ENCODE measurements around the gene SERGEF.

GRCh38 chr11:17776212-17776875 is 236.5 kb downstream of the SERGEF start:
- TF ChIP-seq CTCF (IDR thresholded peaks at IDR 0.05) (no peak), POLR2A (IDR thresholded peaks at IDR 0.05) (no peak)
